GM20000 (cell line): Measurements from ENCODE around the gene ZNF804B.

Experiments
- DNase-seq: peaks from one replicate; pipeline ENCODE4 v3.0.0; 2012; ENCODE audit warnings: low spot score
- TF ChIP-seq, protein P1 (sequence below): IDR thresholded peaks from 2 replicates; pipeline ENCODE4 v1.5.1; 2012; ENCODE audit warnings: mild to moderate bottlenecking, control low read depth; ENCODE audit errors: extremely low read depth, missing control alignments

ZNF804B gene

DNA sequence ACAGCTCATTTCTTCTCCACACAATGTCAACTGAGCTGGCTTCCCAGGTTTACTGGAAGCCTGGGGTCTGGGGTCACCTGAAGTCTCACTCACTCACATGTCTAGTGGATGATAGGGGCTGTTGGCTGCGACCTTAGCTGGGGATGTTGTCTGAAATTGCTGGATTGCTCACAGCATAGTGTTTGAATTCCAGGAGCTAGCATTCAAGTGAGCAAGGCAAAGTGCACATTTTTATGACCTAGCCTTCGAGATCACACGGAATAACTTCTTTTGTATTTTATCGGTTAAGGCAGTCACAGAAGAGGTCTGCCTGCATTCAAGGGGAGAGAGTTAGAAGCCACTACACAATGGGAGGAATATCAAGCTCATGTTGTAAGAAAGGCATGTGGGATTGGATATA is 32.4 kb downstream of the ZNF804B start:
- no peak for DNase-seq
- TF ChIP-seq, protein P1, sequence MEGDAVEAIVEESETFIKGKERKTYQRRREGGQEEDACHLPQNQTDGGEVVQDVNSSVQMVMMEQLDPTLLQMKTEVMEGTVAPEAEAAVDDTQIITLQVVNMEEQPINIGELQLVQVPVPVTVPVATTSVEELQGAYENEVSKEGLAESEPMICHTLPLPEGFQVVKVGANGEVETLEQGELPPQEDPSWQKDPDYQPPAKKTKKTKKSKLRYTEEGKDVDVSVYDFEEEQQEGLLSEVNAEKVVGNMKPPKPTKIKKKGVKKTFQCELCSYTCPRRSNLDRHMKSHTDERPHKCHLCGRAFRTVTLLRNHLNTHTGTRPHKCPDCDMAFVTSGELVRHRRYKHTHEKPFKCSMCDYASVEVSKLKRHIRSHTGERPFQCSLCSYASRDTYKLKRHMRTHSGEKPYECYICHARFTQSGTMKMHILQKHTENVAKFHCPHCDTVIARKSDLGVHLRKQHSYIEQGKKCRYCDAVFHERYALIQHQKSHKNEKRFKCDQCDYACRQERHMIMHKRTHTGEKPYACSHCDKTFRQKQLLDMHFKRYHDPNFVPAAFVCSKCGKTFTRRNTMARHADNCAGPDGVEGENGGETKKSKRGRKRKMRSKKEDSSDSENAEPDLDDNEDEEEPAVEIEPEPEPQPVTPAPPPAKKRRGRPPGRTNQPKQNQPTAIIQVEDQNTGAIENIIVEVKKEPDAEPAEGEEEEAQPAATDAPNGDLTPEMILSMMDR: no peak

DNA sequence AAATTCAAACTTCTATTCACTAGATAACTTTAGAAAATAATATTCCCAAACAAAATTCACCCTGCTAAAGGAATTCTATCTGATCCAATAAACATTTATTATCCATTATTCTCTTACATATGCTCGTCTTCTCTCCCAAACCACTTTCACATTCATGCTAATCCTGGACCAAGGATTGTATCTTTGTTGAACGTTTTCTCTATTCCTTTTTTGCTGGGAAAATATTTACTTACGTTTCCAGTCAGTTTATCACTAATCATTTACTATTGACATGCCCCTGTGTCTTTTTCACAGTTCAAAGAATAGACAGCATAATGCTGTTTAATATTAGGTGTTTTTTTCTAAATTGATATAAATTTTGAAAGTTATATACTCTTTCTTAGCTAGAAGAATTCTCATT is 32.9 kb downstream of the ZNF804B start:
- TF ChIP-seq, protein P1: no peak
- no peak for DNase-seq

DNA sequence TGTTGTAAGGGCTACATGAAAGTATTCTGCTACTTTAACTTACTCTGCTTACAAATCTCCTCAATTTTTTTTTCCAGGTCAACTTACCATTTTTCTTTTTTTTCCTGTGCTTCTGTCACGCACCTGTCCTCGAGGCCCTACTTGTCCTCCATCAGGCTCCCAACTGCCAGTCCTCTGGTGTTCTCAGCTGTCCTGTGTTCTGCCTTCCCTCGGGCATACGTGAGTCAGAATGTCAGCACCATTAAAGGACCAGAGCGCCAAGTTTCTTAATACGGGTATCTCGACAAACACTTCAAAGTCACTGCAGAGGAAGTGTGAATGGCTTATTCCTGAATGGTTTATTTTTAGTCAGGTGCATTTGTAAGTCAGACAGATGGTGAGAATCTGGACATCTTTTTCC is 36.1 kb downstream of the ZNF804B start, which contains the start of gene TEX47:
TEX47 (minus strand) TSS at position 185 of the 400 bp plus-strand sequence. CDS start 795 bp downstream, outside the sequence.
- DNase-seq: no peak
- TF ChIP-seq, protein P1: no peak

DNA sequence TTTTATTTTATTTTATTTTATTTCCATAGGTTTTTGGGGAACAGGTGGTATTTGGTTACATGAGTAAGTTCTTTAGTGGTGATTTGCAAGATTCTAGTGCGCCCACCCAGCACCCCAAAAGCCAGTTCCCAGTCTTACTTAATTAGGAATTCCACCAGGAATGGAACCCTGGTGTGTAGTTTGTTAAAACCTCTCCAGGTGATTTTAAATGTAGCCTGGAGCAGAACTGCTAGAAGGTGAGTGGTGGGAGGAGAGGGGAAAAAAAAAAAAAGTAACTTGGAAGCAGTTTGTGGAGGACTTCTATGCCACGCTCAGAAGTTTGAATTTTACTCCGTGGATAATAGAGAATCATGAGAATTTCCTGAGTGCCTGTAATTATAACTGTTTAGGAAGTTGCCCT is 41.5 kb downstream of the ZNF804B start:
- TF ChIP-seq, protein P1: no peak
- DNase-seq: no peak

DNA sequence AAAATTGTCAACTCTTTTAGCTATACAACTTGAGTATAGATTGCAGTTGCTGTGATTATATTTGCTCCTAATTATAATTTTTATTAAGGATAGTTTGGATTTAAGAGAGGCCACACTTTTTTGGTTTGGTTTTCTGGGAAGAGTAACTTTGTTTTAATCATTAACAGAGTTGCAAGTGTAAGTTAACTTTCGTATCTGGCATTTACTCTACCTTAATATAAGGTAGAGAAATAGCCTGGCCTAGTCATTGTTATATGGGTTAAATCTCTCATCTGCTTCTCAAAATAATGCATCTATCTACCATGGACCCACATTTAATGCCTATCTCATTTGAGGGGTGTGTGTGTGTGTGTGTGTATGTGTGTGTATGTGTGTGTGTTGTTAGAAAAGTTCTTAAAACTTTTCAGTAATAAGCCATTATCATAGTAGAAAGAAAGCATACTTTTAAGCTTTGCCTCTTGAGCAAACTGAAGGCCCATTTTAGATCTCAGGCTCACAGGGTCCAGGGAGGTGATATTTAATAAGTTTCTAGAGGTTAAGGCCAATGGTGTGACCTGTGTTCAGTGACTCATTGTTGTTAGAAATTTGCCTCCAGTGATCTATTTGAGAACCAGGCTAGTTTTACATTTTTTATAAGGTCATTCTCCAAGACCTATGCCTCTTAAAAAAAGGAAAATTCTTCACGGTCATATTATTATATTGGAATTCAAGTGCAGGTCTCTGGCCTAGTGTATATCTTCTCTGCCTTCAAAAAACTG is 47.0 kb downstream of the ZNF804B start:
- no peak for DNase-seq
- TF ChIP-seq, protein P1: no peak

DNA sequence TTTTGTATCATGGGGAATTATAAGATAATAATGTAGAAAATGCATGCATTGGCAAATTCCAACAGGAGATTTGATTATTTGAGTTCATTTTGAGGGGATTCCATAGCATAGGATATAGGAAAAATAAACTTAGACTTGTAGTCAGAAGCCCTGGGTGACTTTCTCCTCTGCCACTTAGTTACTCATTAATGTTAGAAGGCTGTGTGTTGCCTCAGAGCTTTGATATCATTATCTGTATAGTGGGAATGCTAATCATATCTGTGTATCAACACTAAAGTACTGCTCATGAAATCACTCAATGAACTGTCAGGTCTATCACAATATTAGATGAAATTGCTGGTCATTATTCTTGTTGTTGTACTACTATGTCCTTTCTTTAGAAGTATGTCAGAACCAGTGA is 59.1 kb downstream of the ZNF804B start:
- DNase-seq: no peak
- TF ChIP-seq, protein P1: no peak

DNA sequence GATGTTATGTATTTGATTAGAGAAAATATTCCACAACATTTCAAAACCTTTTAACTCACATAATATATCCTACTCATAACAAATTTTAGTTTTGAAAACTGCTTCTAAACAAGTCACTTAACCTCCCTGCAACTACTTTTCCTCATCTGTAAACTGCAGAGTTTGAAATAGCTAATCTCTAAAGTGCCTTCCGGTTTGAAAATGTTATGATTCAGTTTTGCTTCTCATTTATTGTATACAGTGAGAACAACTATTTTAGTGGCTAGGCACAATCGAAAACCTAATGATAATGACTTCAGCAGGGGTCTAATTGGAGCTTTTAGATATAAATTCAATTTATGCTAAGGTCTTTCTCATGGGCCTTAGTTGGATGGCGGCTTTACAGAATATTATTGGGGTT is 66.7 kb downstream of the ZNF804B start:
- TF ChIP-seq, protein P1: no peak

More for the DNA sequence above, 66.7 kb downstream of the ZNF804B start:
- DNase-seq: no peak
